ENCODE data around the gene MPP7.

DNA sequence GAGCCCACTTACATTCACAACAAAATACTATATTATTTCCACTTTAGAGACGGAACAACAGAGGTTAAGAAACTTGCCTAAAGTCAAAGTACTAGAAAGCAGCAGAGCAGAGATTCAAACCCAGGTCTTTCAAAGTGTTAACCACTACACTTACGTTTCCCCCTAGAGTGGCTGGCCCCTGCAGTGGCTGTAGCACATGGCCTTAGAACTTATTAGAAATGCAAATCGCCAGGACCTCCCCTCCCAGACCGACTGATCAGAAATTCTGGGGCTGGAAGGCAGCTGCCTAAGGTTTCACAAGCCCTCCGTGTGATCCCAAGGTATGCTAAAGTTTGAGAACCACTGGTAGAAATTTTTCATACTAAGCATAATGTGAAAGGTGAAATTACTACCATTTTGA is 8.1 kb downstream of the MPP7 start:
- no peak for TF ChIP-seq POLR2A (IDR thresholded peaks at IDR 0.05; ENCODE audit: low read depth, low read length)
- no peak for TF ChIP-seq TAF1 (IDR thresholded peaks at IDR 0.05; ENCODE audit: borderline replicate concordance, low read depth, low read length)

All from GM12892 (cell line).